A673 (cell line): ENCODE results near the gene THSD8.

ENCODE experiments used
- CTCF ChIP-seq: fragments of 300-800, 200-600 bp; sonication (generic); conservative IDR thresholded peaks from 2 replicates; pipeline ENCODE4 v1.5.1; 2017; ENCODE audit warnings: low read depth, mild to moderate bottlenecking, antibody characterized with exemption, low read length, moderate library complexity, mixed read lengths
- EZH2 ChIP-seq: fragments of 200-600 bp; sonication (generic); IDR thresholded peaks from 2 replicates; pipeline ENCODE4 v1.6.1; 2017; ENCODE audit warnings: borderline replicate concordance, low read depth, mild to moderate bottlenecking, mixed read lengths, antibody characterized with exemption, low read length; ENCODE audit not compliant: poor library complexity, severe bottlenecking

GRCh38 chr19:12838886-12839756 lies 37.3 kb downstream of the THSD8 start:
- TF ChIP-seq CTCF (no peak), EZH2 (no peak)
